ENCODE data around the gene GSS. TPM values are rescaled to one million over a fixed set of nuclear protein-coding genes. Genes with fewer than 3 reads are reported as not detected.

The GSS gene
- total RNA-seq, 1 experiment from 2014 or later, result 83.6 TPM

DNA sequence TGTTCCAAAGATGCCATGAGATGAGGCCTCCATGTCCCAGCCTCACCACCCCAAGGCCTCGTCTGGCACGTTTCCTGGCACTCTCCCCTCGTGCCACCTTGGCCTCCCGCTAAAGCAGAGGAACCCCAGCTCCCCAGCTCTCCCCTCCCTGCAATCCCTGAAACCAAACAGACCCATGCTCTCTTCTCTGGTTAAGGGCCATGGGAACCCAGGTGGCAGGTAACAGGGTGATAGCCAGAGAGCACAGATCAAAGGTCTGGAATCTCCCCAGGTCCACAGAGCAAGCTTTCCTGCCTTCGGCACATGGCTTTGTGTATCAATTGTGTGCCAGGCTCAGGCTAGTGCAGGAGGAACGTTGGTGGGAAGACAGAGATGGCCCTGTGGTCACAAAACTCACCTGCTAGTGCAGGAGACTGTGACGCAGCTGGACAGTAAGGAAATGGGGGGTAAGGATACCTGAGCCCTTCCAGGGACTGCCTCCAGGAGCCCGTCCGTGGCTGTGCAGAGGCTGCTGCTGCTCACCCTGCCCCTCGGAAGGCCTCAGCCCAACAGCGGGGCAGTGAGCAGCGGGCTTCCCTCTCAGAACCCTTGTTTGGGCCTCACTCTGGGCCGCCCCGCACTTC, 39.0 kb upstream of the GSS start:
- H3K9me2 ChIP-seq (ENCODE audit: insufficient read depth), result no peaks in the 10 kb centered on the region
- TF ChIP-seq ZFX (IDR thresholded peaks at IDR 0.05) (no peak), SRF (IDR thresholded peaks at IDR 0.05; ENCODE audit: low read depth) (no peak), FOSL1 (IDR thresholded peaks at IDR 0.05; ENCODE audit: low read depth) (no peak), ZNF274 (IDR thresholded peaks at IDR 0.05; ENCODE audit: low read depth, low read length) (no peak), CEBPB (IDR thresholded peaks at IDR 0.05; ENCODE audit: low read depth) (no peak), SP1 (IDR thresholded peaks at IDR 0.05; ENCODE audit: low read depth) (no peak)
- TF ChIP-seq, protein P1, sequence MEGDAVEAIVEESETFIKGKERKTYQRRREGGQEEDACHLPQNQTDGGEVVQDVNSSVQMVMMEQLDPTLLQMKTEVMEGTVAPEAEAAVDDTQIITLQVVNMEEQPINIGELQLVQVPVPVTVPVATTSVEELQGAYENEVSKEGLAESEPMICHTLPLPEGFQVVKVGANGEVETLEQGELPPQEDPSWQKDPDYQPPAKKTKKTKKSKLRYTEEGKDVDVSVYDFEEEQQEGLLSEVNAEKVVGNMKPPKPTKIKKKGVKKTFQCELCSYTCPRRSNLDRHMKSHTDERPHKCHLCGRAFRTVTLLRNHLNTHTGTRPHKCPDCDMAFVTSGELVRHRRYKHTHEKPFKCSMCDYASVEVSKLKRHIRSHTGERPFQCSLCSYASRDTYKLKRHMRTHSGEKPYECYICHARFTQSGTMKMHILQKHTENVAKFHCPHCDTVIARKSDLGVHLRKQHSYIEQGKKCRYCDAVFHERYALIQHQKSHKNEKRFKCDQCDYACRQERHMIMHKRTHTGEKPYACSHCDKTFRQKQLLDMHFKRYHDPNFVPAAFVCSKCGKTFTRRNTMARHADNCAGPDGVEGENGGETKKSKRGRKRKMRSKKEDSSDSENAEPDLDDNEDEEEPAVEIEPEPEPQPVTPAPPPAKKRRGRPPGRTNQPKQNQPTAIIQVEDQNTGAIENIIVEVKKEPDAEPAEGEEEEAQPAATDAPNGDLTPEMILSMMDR (IDR thresholded peaks at IDR 0.05 in 2 of 3, conservative IDR thresholded peaks at IDR 0.05 in 1 of 3; ENCODE audit: borderline replicate concordance in 1 of 3, insufficient read depth in 1 of 3, low read depth in 2 of 3, low read length in 2 of 3), result no peak
- TF ChIP-seq, protein P2, sequence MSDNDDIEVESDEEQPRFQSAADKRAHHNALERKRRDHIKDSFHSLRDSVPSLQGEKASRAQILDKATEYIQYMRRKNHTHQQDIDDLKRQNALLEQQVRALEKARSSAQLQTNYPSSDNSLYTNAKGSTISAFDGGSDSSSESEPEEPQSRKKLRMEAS (IDR thresholded peaks at IDR 0.05), result no peak
- intact Hi-C loops (cut with micrococcal nuclease), result no loop called here
- no peaks in the 10 kb centered on the region for H3K9me3 ChIP-seq (ENCODE audit: control insufficient read depth in 1 of 2, insufficient read depth in 1 of 2, low read depth in 1 of 2, low read length in 2 of 2)
- ATAC-seq, result no peak
- no peak overlapping the region for H3K9ac ChIP-seq (ENCODE audit: low read length)
- ChIA-PET POLR2A (no interaction called here), RAD21 (ENCODE audit: low non-redundant PET in 1 of 2, low total read pairs in 2 of 2, uncharacterized antibody in 2 of 2, unreplicated experiment in 2 of 2) (no interaction called here), CTCF (no interaction called here)
- H4K20me1 ChIP-seq (ENCODE audit: insufficient read depth), result no peaks in the 10 kb centered on the region
- DNase-seq (ENCODE audit: low read depth, low spot score), result no peak
- no peaks in the 10 kb centered on the region for H3K4me1 ChIP-seq (ENCODE audit: control insufficient read depth in 1 of 2, insufficient read depth in 2 of 2, low read length in 2 of 2)
- H3K4me2 ChIP-seq (ENCODE audit: low read length), result no peak overlapping the region
- no peak overlapping the region for H3K4me3 ChIP-seq (replicated peaks in 1 of 2; ENCODE audit: low read depth in 1 of 2, low read length in 2 of 2)
- no peak overlapping the region for H2AFZ ChIP-seq (ENCODE audit: low read depth, low read length, poor library complexity, severe bottlenecking)
- BruUV-seq (replicated peaks), result no TSS peak
- H3K36me3 ChIP-seq (ENCODE audit: control insufficient read depth in 1 of 2, insufficient read depth in 2 of 2, low read length in 2 of 2), result no peaks in the 10 kb centered on the region; a peak in 2 of 4 replicates
- H3K79me2 ChIP-seq (ENCODE audit: insufficient read depth, low read length), result no peaks in the 10 kb centered on the region
- no peak overlapping the region for H3K27ac ChIP-seq (ENCODE audit: low read depth, low read length)
- H3K27me3 ChIP-seq (ENCODE audit: insufficient read depth, low read length), result no peaks in the 10 kb centered on the region

Measured in HCT116 (cell line).